ENCODE results near the gene CYTH1. TPM values are rescaled to one million over a fixed set of nuclear protein-coding genes. Genes with fewer than 3 reads are reported as not detected.
A peak's percentile ranks its signal among the peaks of the same experiment; 100 is the strongest.

The CYTH1 gene
- polyA plus RNA-seq, 1 of the 3 experiments (the other 2 are of a cell fraction), result 23.8 TPM

GRCh38 chr17:78818932-78819331 is 36.9 kb upstream of the CYTH1 start:
- Histone ChIP-seq H3K9me2 (no peaks in the 10 kb centered on the region), H2AFZ (ENCODE audit: low read depth) (no peak overlapping the region), H3F3A (replicated peaks; ENCODE audit: insufficient read depth) (peaks cover 22% of the 10 kb centered on the region), H3K27ac (ENCODE audit: low read depth in 2 of 2, low read length in 1 of 2) (peak overlapping the region; percentile 11 to 24), H3K36me3 (replicated peaks in 1 of 2; ENCODE audit: control insufficient read depth in 1 of 2, insufficient read depth in 2 of 2, low read length in 1 of 2) (peaks cover 67 to 72% of the 10 kb centered on the region in 2 experiments), H3K79me2 (ENCODE audit: insufficient read depth) (peaks cover 36% of the 10 kb centered on the region), H3K4me1 (ENCODE audit: control insufficient read depth in 1 of 2, insufficient read depth in 2 of 2, low read depth in 1 of 2, low read length in 1 of 2) (peaks cover 22 to 23% of the 10 kb centered on the region in 2 experiments; a peak in 3 of 4 replicates), H3K9ac (no peak overlapping the region), H3K4me2 (no peak overlapping the region; the same call in 1 of the 2 replicates), H3K9me3 (no peaks in the 10 kb centered on the region), H3K27me3 (ENCODE audit: insufficient read depth) (no peaks in the 10 kb centered on the region), H4K20me1 (ENCODE audit: insufficient read depth) (peaks cover 9% of the 10 kb centered on the region; the same call in 1 of the 2 replicates), H3K4me3 (ENCODE audit: low read depth in 2 of 2, low read length in 1 of 2) (no peak overlapping the region)
- ChIA-PET CTCF (interaction anchor here (0.6 to 3.1 kb wide), 8 partner anchors 25 to 442 kb away, joined by 3 to 7 read pairs (median 4); no protein-coding TSS in a partner anchor), POLR2A (no interaction called here)
- TF ChIP-seq SMC3 (IDR thresholded peaks at IDR 0.05; ENCODE audit: low read depth, low read length), result no peak
- no peak for TF ChIP-seq MEF2A (IDR thresholded peaks at IDR 0.05; ENCODE audit: borderline replicate concordance, low read depth)
- TF ChIP-seq JUND (IDR thresholded peaks at IDR 0.05), result no peak
- TF ChIP-seq MXI1 (IDR thresholded peaks at IDR 0.05; ENCODE audit: low read depth, low read length), result no peak
- no peak for TF ChIP-seq ELF1 (IDR thresholded peaks at IDR 0.05)
- TF ChIP-seq PBX3 (IDR thresholded peaks at IDR 0.05), result no peak
- TF ChIP-seq SIN3A (IDR thresholded peaks at IDR 0.05; ENCODE audit: borderline replicate concordance, low read depth, low read length), result no peak
- no peak for TF ChIP-seq RXRA (IDR thresholded peaks at IDR 0.05; ENCODE audit: borderline replicate concordance, low read depth)
- TF ChIP-seq GATA2 (CRISPR knock-in tag; IDR thresholded peaks at IDR 0.05), result no peak
- no peak for TF ChIP-seq NRF1 (IDR thresholded peaks at IDR 0.05; ENCODE audit: low read depth, low read length)
- TF ChIP-seq MAX (IDR thresholded peaks at IDR 0.05; ENCODE audit: low read depth), result no peak
- TF ChIP-seq, protein P1, sequence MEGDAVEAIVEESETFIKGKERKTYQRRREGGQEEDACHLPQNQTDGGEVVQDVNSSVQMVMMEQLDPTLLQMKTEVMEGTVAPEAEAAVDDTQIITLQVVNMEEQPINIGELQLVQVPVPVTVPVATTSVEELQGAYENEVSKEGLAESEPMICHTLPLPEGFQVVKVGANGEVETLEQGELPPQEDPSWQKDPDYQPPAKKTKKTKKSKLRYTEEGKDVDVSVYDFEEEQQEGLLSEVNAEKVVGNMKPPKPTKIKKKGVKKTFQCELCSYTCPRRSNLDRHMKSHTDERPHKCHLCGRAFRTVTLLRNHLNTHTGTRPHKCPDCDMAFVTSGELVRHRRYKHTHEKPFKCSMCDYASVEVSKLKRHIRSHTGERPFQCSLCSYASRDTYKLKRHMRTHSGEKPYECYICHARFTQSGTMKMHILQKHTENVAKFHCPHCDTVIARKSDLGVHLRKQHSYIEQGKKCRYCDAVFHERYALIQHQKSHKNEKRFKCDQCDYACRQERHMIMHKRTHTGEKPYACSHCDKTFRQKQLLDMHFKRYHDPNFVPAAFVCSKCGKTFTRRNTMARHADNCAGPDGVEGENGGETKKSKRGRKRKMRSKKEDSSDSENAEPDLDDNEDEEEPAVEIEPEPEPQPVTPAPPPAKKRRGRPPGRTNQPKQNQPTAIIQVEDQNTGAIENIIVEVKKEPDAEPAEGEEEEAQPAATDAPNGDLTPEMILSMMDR (IDR thresholded peaks at IDR 0.05), result no peak
- no peak for TF ChIP-seq RAD21 (IDR thresholded peaks at IDR 0.05; ENCODE audit: low read length)
- TF ChIP-seq FOXM1 (IDR thresholded peaks at IDR 0.05; ENCODE audit: low read depth), result no peak
- DNase-seq, result peak; percentile 51
- 68% methylated on average over 6 of the region's 6 CpGs for WGBS (ENCODE audit: low lambda C conversion rate)

DNA sequence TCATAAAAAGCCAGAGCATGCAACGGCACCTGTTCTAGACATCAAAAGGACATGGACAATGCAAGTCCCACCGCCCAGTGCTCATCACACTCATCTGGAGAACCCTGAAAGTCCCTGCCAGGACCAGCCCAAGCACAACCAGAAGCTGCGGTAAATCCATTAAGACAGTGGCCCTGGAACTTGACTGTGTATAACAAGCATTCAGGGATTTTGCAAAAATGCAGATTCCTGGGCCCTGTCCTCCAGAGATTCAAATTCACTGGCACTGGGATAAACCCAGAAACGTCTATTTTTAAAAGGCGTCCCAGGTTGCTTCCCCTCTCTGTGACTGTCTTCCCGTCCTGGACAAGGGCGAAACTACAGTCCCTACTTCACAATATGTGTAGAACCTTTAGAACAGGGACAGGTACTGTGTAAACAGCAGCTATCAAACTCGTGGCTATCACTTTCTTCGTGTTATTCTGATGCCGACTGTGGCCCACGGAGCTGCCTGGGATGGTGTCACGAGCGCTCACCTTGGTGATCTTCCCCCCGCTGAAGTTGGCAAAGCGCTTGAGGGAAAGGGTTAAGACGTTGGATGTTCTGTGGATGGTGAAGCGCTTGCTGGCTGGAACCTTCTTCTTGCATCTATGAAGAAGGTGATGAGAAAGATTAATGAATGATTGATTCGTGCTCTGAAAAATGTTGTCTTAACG is 36.2 kb upstream of the CYTH1 start:
- no peak overlapping the region for H3K4me2 ChIP-seq
- TF ChIP-seq TEAD4 (IDR thresholded peaks at IDR 0.05; ENCODE audit: borderline replicate concordance, insufficient read depth), result no peak
- ChIA-PET POLR2A (no interaction called here), CTCF (interaction anchor here (0.8 to 3.1 kb wide), 4 partner anchors 26 to 326 kb away, joined by 3 to 7 read pairs (median 4); no protein-coding TSS in a partner anchor)
- 92% methylated on average over 19 of the region's 19 CpGs for WGBS (ENCODE audit: low lambda C conversion rate)
- peaks cover 16% of the 10 kb centered on the region for H3F3A ChIP-seq (replicated peaks; ENCODE audit: insufficient read depth)
- H3K4me3 ChIP-seq (ENCODE audit: low read depth in 2 of 2, low read length in 1 of 2), result no peak overlapping the region
- H3K79me2 ChIP-seq (ENCODE audit: insufficient read depth), result peaks cover 31% of the 10 kb centered on the region
- peaks cover 69 to 78% of the 10 kb centered on the region in 2 experiments for H3K36me3 ChIP-seq (replicated peaks in 1 of 2; ENCODE audit: control insufficient read depth in 1 of 2, insufficient read depth in 2 of 2, low read length in 1 of 2)
- H3K9me2 ChIP-seq, result no peaks in the 10 kb centered on the region
- H3K9me3 ChIP-seq, result no peaks in the 10 kb centered on the region
- DNase-seq, result no peak
- H4K20me1 ChIP-seq (ENCODE audit: insufficient read depth), result peaks cover 2% of the 10 kb centered on the region; the same call in 1 of the 2 replicates
- no peaks in the 10 kb centered on the region for H3K27me3 ChIP-seq (ENCODE audit: insufficient read depth)
- no peak overlapping the region for H3K9ac ChIP-seq
- H2AFZ ChIP-seq (ENCODE audit: low read depth), result no peak overlapping the region
- H3K27ac ChIP-seq (ENCODE audit: low read depth in 2 of 2, low read length in 1 of 2), result peak overlapping the region; percentile 11 to 24
- peaks cover 19 to 23% of the 10 kb centered on the region in 2 experiments; a peak in 3 of 4 replicates for H3K4me1 ChIP-seq (ENCODE audit: control insufficient read depth in 1 of 2, insufficient read depth in 2 of 2, low read depth in 1 of 2, low read length in 1 of 2)
